ENCODE data around the gene VPS8.
"Not testable (repeated sequence)": the region's sequence is repeated elsewhere in the genome, so short reads cannot be mapped to it uniquely, and the experiment has no call there.

The VPS8 gene

GRCh38 chr3:184993394-184993793 is 181.4 kb downstream of the VPS8 start:
- TF ChIP-seq CREB5 (CRISPR knock-in tag; IDR thresholded peaks at IDR 0.05; ENCODE audit: low read depth), result no peak
- no peak for TF ChIP-seq ZFP30 (CRISPR knock-in tag; IDR thresholded peaks at IDR 0.05)
- no peak for TF ChIP-seq ZFP3 (CRISPR knock-in tag; IDR thresholded peaks at IDR 0.05)
- TF ChIP-seq TCF4 (CRISPR knock-in tag; IDR thresholded peaks at IDR 0.05; ENCODE audit: borderline replicate concordance), result no peak
- TF ChIP-seq SNAI2 (CRISPR knock-in tag; IDR thresholded peaks at IDR 0.05), result no peak
- TF ChIP-seq PATZ1 (CRISPR knock-in tag; IDR thresholded peaks at IDR 0.05; ENCODE audit: borderline replicate concordance), result no peak
- TF ChIP-seq PPARA (CRISPR knock-in tag; IDR thresholded peaks at IDR 0.05; ENCODE audit: borderline replicate concordance), result no peak
- TF ChIP-seq GLIS3 (CRISPR knock-in tag; IDR thresholded peaks at IDR 0.05), result no peak
- no peak for TF ChIP-seq ARNTL (CRISPR knock-in tag; IDR thresholded peaks at IDR 0.05; ENCODE audit: borderline replicate concordance, low read depth)
- TF ChIP-seq, protein P1, sequence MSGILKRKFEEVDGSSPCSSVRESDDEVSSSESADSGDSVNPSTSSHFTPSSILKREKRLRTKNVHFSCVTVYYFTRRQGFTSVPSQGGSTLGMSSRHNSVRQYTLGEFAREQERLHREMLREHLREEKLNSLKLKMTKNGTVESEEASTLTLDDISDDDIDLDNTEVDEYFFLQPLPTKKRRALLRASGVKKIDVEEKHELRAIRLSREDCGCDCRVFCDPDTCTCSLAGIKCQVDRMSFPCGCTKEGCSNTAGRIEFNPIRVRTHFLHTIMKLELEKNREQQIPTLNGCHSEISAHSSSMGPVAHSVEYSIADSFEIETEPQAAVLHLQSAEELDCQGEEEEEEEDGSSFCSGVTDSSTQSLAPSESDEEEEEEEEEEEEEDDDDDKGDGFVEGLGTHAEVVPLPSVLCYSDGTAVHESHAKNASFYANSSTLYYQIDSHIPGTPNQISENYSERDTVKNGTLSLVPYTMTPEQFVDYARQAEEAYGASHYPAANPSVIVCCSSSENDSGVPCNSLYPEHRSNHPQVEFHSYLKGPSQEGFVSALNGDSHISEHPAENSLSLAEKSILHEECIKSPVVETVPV (CRISPR knock-in tag; IDR thresholded peaks at IDR 0.05), result no peak
- no peak for ATAC-seq

GRCh38 chr3:185003876-185004275 is 191.9 kb downstream of the VPS8 start:
- not testable (repeated sequence) for ATAC-seq

- ATAC-seq, result no peak
- no peak for TF ChIP-seq ZNF8 (CRISPR knock-in tag; IDR thresholded peaks at IDR 0.05)
- TF ChIP-seq OSR1 (CRISPR knock-in tag; IDR thresholded peaks at IDR 0.05), result no peak
- no peak for TF ChIP-seq PPARA (CRISPR knock-in tag; IDR thresholded peaks at IDR 0.05; ENCODE audit: borderline replicate concordance)
- no peak for TF ChIP-seq SNAI2 (CRISPR knock-in tag; IDR thresholded peaks at IDR 0.05)
- TF ChIP-seq PATZ1 (CRISPR knock-in tag; IDR thresholded peaks at IDR 0.05; ENCODE audit: borderline replicate concordance), result no peak
- no peak for TF ChIP-seq TCF4 (CRISPR knock-in tag; IDR thresholded peaks at IDR 0.05; ENCODE audit: borderline replicate concordance)
- no peak for TF ChIP-seq ZFP30 (CRISPR knock-in tag; IDR thresholded peaks at IDR 0.05)
- no peak for TF ChIP-seq BACH2 (CRISPR knock-in tag; IDR thresholded peaks at IDR 0.05; ENCODE audit: borderline replicate concordance)
- TF ChIP-seq TOX (CRISPR knock-in tag; IDR thresholded peaks at IDR 0.05; ENCODE audit: borderline replicate concordance), result no peak
- no peak for TF ChIP-seq ZFP3 (CRISPR knock-in tag; IDR thresholded peaks at IDR 0.05)
- TF ChIP-seq, protein P1 (CRISPR knock-in tag; IDR thresholded peaks at IDR 0.05), result no peak
- no peak for TF ChIP-seq TSHZ2 (CRISPR knock-in tag; IDR thresholded peaks at IDR 0.05)
- TF ChIP-seq ZNF70 (CRISPR knock-in tag; IDR thresholded peaks at IDR 0.05), result no peak
- TF ChIP-seq ZC3H10 (CRISPR knock-in tag; IDR thresholded peaks at IDR 0.05), result no peak
- no peak for TF ChIP-seq ESRRG (CRISPR knock-in tag; IDR thresholded peaks at IDR 0.05)
- TF ChIP-seq CREB5 (CRISPR knock-in tag; IDR thresholded peaks at IDR 0.05; ENCODE audit: low read depth), result no peak
These were observed 197.7 kb downstream of the VPS8 start for GRCh38 chr3:185009650-185010049.

- ATAC-seq, result not testable (repeated sequence)
These were observed 205.6 kb downstream of the VPS8 start for GRCh38 chr3:185017584-185017983.

- not testable (repeated sequence) for ATAC-seq
These were observed 206.0 kb downstream of the VPS8 start for GRCh38 chr3:185017996-185018395.
